ENCODE data around the gene ZNF236.

ZNF236 gene

GRCh38 chr18:76889091-76889699, 66.8 kb downstream of the ZNF236 start:
- FAIRE-seq, result no peak
- DNase-seq (ENCODE audit: insufficient read length, low spot score), result no peak
- no peak for TF ChIP-seq POLR2A (IDR thresholded peaks at IDR 0.05; ENCODE audit: low read depth, low read length)

GRCh38 chr18:76892832-76893231, 70.5 kb downstream of the ZNF236 start:
- no peak for FAIRE-seq
- TF ChIP-seq POLR2A (IDR thresholded peaks at IDR 0.05; ENCODE audit: low read depth, low read length), result no peak

GRCh38 chr18:76894566-76895346, 72.4 kb downstream of the ZNF236 start:
- TF ChIP-seq POLR2A (IDR thresholded peaks at IDR 0.05; ENCODE audit: low read depth, low read length), result no peak
- FAIRE-seq (no peak), DNase-seq (ENCODE audit: insufficient read length, low spot score) (no peak)

More at GRCh38 chr18:76892832-76893231, 70.5 kb downstream of the ZNF236 start:
- no peak for DNase-seq (ENCODE audit: insufficient read length, low spot score)

GRCh38 chr18:76895498-76895897, 73.1 kb downstream of the ZNF236 start:
- no peak for DNase-seq (ENCODE audit: insufficient read length, low spot score)
- FAIRE-seq, result no peak
- no peak for TF ChIP-seq POLR2A (IDR thresholded peaks at IDR 0.05; ENCODE audit: low read depth, low read length)

- no peak for FAIRE-seq
- no peak for TF ChIP-seq POLR2A (IDR thresholded peaks at IDR 0.05; ENCODE audit: low read depth, low read length)
- DNase-seq (ENCODE audit: insufficient read length, low spot score), result no peak
Measured at GRCh38 chr18:76896677-76897076, 74.3 kb downstream of the ZNF236 start.

GRCh38 chr18:76897257-76897656, 74.9 kb downstream of the ZNF236 start:
- TF ChIP-seq POLR2A (IDR thresholded peaks at IDR 0.05; ENCODE audit: low read depth, low read length), result no peak
- DNase-seq (ENCODE audit: insufficient read length, low spot score) (no peak), FAIRE-seq (no peak)

- FAIRE-seq (no peak), DNase-seq (ENCODE audit: insufficient read length, low spot score) (no peak)
Measured at GRCh38 chr18:76903386-76903785, 81.0 kb downstream of the ZNF236 start.

GRCh38 chr18:76905821-76906220, 83.5 kb downstream of the ZNF236 start:
- no peak for TF ChIP-seq POLR2A (IDR thresholded peaks at IDR 0.05; ENCODE audit: low read depth, low read length)

More at GRCh38 chr18:76903386-76903785, 81.0 kb downstream of the ZNF236 start:
- no peak for TF ChIP-seq POLR2A (IDR thresholded peaks at IDR 0.05; ENCODE audit: low read depth, low read length)

GRCh38 chr18:76908277-76908676, 85.9 kb downstream of the ZNF236 start:
- FAIRE-seq (no peak), DNase-seq (ENCODE audit: insufficient read length, low spot score) (no peak)
- no peak for TF ChIP-seq POLR2A (IDR thresholded peaks at IDR 0.05; ENCODE audit: low read depth, low read length)

More at GRCh38 chr18:76905821-76906220, 83.5 kb downstream of the ZNF236 start:
- no peak for FAIRE-seq
- DNase-seq (ENCODE audit: insufficient read length, low spot score), result no peak

GRCh38 chr18:76909439-76909838, 87.1 kb downstream of the ZNF236 start:
- no peak for FAIRE-seq
- no peak for DNase-seq (ENCODE audit: insufficient read length, low spot score)

GRCh38 chr18:76911440-76911839, 89.1 kb downstream of the ZNF236 start:
- no peak for DNase-seq (ENCODE audit: insufficient read length, low spot score)
- TF ChIP-seq POLR2A (IDR thresholded peaks at IDR 0.05; ENCODE audit: low read depth, low read length), result no peak
- FAIRE-seq, result no peak

More at GRCh38 chr18:76909439-76909838, 87.1 kb downstream of the ZNF236 start:
- TF ChIP-seq POLR2A (IDR thresholded peaks at IDR 0.05; ENCODE audit: low read depth, low read length), result no peak

GRCh38 chr18:76913583-76913982, 91.2 kb downstream of the ZNF236 start:
- TF ChIP-seq POLR2A (IDR thresholded peaks at IDR 0.05; ENCODE audit: low read depth, low read length), result no peak

GRCh38 chr18:76914314-76914713, 92.0 kb downstream of the ZNF236 start:
- FAIRE-seq (no peak), DNase-seq (ENCODE audit: insufficient read length, low spot score) (no peak)
- no peak for TF ChIP-seq POLR2A (IDR thresholded peaks at IDR 0.05; ENCODE audit: low read depth, low read length)

More at GRCh38 chr18:76913583-76913982, 91.2 kb downstream of the ZNF236 start:
- DNase-seq (ENCODE audit: insufficient read length, low spot score), result no peak
- FAIRE-seq, result no peak

GRCh38 chr18:76914796-76915195, 92.4 kb downstream of the ZNF236 start:
- no peak for TF ChIP-seq POLR2A (IDR thresholded peaks at IDR 0.05; ENCODE audit: low read depth, low read length)
- DNase-seq (ENCODE audit: insufficient read length, low spot score) (no peak), FAIRE-seq (no peak)

- DNase-seq (ENCODE audit: insufficient read length, low spot score) (no peak), FAIRE-seq (no peak)
- TF ChIP-seq POLR2A (IDR thresholded peaks at IDR 0.05; ENCODE audit: low read depth, low read length), result no peak
Measured at GRCh38 chr18:76915456-76915855, 93.1 kb downstream of the ZNF236 start.
